HG03520 (cell line): ENCODE data around the gene ZBTB4.

Experiments
- ATAC-seq: cut with Tn5 transposase; IDR thresholded peaks from one replicate; pipeline ENCODE4 v1.9.1; 2021; ENCODE audit warnings: mild to moderate bottlenecking, moderate library complexity; ENCODE audit not compliant: unreplicated experiment

Gene ZBTB4, protein sequence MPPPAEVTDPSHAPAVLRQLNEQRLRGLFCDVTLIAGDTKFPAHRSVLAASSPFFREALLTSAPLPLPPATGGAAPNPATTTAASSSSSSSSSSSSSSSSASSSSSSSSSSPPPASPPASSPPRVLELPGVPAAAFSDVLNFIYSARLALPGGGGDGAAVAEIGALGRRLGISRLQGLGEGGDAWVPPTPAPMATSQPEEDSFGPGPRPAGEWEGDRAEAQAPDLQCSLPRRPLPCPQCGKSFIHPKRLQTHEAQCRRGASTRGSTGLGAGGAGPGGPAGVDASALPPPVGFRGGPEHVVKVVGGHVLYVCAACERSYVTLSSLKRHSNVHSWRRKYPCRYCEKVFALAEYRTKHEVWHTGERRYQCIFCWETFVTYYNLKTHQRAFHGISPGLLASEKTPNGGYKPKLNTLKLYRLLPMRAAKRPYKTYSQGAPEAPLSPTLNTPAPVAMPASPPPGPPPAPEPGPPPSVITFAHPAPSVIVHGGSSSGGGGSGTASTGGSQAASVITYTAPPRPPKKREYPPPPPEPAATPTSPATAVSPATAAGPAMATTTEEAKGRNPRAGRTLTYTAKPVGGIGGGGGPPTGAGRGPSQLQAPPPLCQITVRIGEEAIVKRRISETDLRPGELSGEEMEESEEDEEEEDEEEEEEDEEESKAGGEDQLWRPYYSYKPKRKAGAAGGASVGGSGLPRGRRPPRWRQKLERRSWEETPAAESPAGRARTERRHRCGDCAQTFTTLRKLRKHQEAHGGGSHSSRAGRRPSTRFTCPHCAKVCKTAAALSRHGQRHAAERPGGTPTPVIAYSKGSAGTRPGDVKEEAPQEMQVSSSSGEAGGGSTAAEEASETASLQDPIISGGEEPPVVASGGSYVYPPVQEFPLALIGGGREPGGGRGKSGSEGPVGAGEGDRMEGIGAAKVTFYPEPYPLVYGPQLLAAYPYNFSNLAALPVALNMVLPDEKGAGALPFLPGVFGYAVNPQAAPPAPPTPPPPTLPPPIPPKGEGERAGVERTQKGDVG

DNA sequence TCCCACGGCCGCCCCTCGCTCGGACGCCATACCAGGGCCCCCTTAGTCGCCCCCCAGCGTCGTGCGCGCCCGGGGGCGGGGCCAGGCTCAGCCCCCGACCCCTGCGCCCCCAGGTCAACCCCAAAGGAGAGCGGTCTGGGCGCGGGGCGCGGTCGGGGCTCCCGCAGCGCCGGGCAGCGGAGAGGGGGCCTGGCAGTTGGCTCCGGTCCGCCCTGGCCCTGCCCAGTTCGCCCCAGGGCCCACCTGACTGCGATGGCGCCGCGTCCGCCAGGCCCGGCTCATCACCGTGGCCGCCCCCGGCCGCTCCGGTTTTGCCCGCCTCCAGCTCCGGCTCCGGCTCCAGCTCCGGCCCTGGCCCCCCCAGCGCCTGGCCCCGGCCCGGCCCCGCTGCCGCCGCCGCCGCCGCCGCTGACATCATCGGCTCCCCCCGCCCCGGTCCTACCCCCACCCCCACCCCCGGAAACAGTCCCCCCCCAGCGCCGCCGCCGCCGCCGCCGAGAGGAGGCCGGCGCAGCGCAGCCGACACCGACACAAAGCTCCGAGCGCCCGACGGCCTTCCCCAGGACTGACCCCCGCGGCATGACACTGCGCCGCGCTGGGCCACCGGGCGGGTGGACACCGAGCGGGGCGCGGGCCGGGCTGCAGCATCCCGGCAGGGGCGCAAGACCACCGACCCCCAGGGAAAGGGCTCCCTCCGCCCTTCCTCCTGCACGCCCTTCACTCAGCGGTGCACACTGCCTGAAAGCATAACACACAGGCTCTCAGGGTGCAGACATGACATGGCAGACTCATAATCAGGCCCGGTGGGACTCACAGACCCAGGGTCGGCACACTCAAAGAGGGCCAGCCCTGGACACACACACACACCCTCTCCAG lies at the start of gene ZBTB4:
Gene ZBTB4 (minus strand): TSS at position 419 of the 876 bp plus-strand sequence. CDS start 12,830 bp downstream, outside the sequence.
- no peak for ATAC-seq

DNA sequence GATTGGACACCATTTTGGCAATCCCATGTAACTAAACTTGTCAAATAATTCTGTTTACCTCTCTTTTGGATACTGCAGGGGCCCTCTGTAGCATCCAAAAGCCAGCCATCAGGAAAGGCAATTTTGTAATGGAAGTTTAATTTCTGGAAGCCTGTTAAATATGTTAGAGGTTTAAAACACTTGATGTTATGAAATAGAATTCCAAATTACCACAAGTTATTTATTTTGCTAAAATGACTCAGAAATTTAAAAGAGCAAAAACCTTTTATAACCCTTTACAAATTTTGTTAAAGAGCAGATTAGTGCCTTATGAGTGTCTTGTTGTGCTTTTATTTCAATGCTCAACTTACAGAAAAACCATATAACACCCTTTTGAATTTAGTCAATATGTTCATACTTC lies 49.4 kb upstream of the ZBTB4 start:
- no peak for ATAC-seq

DNA sequence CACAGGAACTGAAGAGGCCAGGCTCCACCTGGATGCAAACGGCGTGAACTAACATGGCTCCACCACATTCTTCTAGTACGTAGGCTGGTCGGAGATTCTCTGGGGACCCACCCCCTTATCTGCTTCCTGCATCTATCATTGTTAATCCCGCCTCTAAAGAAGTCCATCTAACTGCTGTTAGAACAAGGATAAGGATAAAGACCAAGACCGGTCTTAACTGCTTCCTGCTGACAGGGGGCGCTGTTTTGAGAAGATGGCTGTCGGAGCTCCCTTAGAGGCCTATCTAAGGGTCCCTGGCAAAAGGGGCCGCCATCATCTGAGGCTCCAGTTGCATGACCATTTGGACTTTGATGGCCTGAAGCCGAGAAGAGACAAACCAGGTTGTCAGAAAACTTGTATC lies 43.6 kb upstream of the ZBTB4 start:
- no peak for ATAC-seq

DNA sequence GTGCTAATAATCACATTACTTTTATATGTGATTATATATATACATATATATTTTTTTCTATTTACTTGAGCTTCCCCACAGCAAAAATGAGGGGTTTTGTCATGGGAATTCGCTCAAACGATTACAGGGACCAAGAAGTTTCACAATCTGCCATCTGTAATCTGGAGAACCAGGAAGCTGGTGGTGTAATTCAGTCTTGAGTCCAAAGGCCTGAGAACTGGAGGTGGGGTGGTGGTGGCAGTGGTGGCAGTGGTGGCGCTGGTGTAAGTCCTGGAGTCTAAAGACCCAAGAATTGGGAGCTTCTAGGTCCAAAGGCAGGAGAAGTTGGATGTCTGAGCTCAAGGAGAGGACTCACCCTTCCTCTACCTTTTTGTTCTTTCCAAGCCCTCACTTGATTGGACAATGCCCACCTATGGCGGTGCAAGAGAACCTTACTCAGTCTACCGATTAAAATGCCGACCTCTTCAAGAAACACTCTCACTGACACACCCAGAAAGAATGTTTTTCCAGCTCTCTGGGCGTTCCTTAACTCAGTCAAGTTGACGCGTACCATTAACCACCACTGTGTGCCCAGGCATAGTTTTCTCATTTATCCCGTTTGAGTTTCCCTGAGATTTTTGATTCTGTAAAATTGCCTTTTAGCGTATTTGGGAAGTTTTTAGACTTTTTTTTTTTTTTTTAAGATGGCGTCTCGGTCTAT lies 36.6 kb upstream of the ZBTB4 start:
- no peak for ATAC-seq

DNA sequence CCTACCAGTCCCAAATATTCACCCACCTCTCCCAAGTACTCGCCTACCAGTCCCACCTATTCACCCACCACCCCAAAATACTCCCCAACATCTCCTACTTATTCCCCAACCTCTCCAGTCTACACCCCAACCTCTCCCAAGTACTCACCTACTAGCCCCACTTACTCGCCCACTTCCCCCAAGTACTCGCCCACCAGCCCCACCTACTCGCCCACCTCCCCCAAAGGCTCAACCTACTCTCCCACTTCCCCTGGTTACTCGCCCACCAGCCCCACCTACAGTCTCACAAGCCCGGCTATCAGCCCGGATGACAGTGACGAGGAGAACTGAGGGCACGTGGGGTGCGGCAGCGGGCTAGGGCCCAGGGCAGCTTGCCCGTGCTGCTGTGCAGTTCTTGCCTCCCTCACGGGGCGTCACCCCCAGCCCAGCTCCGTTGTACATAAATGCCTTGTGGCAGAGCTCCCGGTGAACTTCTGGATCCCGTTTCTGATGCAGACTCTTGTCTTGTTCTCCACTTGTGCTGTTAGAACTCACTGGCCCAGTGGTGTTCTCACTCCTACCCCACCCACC lies 34.5 kb upstream of the ZBTB4 start:
- no peak for ATAC-seq

DNA sequence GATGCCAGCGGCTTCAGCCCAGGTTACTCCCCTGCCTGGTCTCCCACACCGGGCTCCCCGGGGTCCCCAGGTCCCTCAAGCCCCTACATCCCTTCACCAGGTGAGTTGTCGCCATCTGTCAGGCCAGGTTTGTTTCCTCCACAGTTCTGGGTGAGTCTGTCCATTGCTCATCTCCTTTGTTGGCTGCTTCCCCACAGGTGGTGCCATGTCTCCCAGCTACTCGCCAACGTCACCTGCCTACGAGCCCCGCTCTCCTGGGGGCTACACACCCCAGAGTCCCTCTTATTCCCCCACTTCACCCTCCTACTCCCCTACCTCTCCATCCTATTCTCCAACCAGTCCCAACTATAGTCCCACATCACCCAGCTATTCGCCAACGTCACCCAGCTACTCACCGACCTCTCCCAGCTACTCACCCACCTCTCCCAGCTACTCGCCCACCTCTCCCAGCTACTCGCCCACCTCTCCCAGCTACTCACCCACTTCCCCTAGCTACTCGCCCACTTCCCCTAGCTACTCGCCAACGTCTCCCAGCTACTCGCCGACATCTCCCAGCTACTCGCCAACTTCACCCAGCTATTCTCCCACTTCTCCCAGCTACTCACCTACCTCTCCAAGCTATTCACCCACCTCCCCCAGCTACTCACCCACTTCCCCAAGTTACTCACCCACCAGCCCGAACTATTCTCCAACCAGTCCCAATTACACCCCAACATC lies 33.6 kb upstream of the ZBTB4 start:
- ATAC-seq = no peak

DNA sequence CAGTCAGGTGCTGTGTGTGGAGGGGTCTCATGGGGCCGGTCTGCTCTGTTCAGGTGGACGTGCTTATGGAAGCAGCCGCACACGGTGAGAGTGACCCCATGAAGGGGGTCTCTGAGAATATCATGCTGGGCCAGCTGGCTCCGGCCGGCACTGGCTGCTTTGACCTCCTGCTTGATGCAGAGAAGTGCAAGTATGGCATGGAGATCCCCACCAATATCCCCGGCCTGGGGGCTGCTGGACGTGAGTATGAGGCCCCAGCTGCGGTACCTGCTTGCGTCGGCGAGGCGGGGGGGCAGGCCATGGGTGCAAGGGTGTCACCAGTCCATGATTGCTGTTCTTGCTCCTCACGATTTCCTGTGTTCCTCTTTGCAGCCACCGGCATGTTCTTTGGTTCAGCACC lies 32.7 kb upstream of the ZBTB4 start:
- ATAC-seq = no peak

DNA sequence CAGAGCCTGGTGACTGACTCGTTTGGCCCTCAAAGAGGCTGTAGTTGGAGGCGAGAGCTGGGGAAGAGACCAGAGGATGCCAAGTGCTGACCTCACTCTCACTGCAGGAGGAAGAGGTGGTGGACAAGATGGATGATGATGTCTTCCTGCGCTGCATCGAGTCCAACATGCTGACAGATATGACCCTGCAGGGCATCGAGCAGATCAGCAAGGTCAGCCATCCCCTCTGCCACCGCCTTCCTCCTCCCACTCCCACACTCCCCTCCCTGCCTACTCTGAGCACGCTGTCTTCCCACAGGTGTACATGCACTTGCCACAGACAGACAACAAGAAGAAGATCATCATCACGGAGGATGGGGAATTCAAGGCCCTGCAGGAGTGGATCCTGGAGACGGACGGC lies 31.7 kb upstream of the ZBTB4 start:
- ATAC-seq = no peak

DNA sequence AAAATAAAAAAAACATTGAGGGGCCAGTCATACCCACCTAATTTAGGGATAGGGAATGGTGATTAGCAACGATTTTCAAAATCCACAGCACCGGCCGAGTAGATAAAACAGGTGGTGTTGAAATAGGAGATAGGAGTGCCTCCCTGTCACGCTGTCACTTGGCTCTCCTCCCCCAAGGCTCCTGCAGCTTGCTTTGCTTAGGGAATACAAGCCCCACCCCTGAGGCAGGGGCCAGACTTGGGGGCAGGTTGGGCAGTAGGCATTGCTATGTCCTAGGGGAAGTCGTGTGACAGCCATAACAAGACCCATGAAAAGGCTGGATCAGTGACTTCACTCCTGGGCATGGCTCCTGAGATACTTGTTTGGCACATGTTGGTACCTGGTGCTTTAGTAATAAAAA lies 30.5 kb upstream of the ZBTB4 start:
- no peak for ATAC-seq

DNA sequence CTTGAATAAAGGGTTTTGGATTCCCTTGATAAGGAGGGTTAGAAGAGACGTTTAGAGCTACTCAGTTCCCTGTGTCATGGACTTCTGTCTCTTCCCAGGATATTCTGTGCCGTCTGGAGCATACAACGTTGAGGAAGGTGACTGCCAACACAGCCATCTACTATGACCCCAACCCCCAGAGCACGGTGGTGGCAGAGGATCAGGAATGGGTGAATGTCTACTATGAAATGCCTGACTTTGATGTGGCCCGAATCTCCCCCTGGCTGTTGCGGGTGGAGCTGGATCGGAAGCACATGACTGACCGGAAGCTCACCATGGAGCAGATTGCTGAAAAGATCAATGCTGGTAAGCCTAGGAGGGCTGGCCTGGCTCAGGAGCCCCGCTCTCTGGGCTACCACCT lies 29.4 kb upstream of the ZBTB4 start:
- no peak for ATAC-seq

DNA sequence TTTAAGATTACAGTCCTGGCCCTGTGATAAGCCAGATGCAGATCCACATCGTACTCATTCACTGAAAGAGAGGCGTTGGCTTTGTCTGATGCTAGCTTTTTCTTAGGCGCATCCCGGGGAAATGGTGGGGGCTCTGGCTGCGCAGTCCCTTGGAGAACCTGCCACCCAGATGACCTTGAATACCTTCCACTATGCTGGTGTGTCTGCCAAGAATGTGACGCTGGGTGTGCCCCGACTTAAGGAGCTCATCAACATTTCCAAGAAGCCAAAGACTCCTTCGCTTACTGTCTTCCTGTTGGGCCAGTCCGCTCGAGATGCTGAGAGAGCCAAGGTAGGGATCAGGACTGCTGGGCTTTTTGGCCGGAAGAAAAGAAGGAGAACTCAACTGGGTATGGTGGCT lies 28.7 kb upstream of the ZBTB4 start:
- no peak for ATAC-seq

DNA sequence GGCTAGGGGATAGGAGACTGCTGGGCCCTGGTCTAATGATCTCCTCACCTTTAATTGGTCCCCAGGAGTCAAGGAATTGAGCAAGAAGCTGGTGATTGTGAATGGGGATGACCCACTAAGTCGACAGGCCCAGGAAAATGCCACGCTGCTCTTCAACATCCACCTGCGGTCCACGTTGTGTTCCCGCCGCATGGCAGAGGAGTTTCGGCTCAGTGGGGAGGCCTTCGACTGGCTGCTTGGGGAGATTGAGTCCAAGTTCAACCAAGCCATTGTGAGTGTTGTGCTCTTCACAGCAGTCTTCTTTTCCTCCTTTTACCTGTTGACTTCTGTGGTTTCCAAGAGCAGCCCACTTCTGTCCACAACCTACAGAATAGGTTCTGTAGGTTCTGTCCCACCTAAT lies 24.1 kb upstream of the ZBTB4 start:
- ATAC-seq = no peak

DNA sequence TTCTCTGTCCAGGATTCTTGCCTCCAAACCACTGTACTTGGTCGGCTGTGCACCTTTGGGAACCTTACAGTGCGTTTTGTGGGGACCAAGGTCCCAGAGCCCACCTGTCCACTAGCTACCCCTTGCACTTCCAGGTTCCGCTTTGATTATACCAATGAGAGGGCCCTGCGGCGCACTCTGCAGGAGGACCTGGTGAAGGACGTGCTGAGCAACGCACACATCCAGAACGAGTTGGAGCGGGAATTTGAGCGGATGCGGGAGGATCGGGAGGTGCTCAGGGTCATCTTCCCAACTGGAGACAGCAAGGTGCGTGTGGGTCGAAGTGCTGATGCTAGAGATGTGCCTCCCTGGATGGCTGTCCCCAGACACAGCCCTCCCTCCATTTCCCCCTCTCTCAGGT lies 23.6 kb upstream of the ZBTB4 start:
- no peak for ATAC-seq

DNA sequence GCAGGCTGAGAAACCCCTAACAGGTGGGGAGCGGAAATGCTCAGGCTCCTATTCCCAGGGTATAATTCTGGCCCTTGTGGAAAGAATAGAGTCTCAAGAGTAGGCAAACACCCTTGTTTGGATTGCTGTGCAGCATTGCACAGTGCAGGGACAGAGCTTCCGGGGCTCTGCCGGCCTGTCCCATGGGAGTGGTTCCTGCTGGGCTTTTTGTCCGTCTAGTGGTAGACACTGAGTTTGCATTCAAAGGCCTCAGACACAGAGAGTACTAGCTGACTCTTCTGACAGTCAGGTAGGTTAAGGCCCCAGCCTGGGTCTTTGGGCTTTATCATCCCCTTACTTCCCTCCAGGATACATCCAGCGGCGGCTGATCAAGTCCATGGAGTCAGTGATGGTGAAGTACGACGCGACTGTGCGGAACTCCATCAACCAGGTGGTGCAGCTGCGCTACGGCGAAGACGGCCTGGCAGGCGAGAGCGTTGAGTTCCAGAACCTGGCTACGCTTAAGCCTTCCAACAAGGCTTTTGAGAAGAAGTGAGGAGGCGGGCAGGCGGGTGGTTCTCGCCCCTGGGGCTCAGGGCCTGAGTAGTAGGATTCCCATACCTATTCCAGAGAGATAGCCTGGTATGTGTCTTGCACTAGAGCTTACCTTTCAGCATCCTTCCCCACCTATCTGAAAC lies 22.9 kb upstream of the ZBTB4 start:
- ATAC-seq = no peak

DNA sequence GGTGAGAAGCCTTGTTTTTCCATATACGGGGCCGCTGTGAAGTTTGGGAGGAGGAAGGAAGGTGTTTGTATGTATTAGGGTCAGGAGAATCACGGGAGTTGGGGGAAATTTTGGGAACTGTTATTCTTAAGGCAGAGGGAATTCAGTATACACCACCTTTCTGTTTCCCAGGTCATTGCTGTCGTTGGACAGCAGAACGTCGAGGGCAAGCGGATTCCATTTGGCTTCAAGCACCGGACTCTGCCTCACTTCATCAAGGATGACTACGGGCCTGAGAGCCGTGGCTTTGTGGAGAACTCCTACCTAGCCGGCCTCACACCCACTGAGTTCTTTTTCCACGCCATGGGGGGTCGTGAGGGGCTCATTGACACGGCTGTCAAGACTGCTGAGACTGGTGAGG lies 22.3 kb upstream of the ZBTB4 start:
- ATAC-seq = no peak

DNA sequence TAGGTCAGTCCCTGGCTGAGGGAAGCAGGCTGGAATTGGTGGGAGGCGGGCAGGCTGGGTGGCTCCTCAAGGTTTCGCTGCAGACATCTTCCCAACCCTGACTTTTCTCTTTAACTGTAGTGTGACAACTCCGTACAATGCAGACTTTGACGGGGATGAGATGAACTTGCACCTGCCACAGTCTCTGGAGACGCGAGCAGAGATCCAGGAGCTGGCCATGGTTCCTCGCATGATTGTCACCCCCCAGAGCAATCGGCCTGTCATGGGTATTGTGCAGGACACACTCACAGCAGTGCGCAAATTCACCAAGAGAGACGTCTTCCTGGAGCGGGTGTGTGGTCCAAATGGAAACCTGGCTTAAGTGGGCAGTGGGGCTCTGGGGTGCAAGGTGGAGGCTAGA lies 19.7 kb upstream of the ZBTB4 start:
- ATAC-seq = no peak

DNA sequence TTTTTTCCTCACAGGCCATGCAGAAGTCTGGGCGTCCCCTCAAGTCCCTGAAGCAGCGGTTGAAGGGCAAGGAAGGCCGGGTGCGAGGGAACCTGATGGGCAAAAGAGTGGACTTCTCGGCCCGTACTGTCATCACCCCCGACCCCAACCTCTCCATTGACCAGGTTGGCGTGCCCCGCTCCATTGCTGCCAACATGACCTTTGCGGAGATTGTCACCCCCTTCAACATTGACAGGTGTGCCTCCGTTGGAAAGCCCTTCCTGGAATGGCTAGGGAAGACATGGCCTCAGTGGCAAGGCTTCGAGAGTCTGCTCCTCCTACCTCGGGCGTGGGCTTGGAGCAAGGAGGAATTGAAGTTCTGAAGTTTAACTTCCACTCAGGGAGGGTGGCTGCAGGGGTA lies 18.2 kb upstream of the ZBTB4 start:
- ATAC-seq = no peak

DNA sequence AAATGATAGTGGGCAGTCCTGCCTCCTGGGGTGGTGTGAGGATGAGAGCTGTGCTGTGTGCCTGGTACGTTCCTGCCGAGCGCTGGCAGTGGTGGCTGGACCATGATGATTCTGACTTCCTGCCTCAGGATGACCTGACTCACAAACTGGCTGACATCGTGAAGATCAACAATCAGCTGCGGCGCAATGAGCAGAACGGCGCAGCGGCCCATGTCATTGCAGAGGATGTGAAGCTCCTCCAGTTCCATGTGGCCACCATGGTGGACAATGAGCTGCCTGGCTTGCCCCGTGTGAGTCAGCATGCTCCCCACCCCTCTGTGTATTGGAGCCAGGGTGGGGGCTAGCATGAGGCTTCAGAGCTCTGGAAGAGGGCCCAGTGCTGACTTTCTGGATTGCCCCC lies 17.8 kb upstream of the ZBTB4 start:
- ATAC-seq = no peak
